ENCODE results near the gene LRRC46. TPM values are rescaled to one million over a fixed set of nuclear protein-coding genes. Genes with fewer than 3 reads are reported as not detected.

LRRC46 gene
- polyA plus RNA-seq, 3 donors, result 0.12 to 0.65 (median 0.22) TPM

GRCh38 chr17:47810200-47810821 is 21.2 kb upstream of the LRRC46 start:
- no peaks in the 10 kb centered on the region for H3K4me1 Mint-ChIP-seq
- DNase-seq, result peak in 1 of 3 donors; percentile 2
- H3K27me3 Mint-ChIP-seq (ENCODE audit: low read depth in 3 of 3), result peaks cover 0 to 2% (median 0%) of the 10 kb centered on the region in 3 donors
- Histone ChIP-seq H3K4me3 (replicated peaks in 1 of 3; ENCODE audit: low read depth in 2 of 3, low read length in 3 of 3) (no peak overlapping the region), H3K9me3 (replicated peaks in 1 of 2; ENCODE audit: control insufficient read depth in 1 of 2, insufficient read depth in 1 of 2, low read length in 2 of 2) (no peaks in the 10 kb centered on the region), H3K36me3 (replicated peaks in 1 of 2; ENCODE audit: control insufficient read depth in 1 of 2, insufficient read depth in 2 of 2, low read length in 2 of 2) (peaks cover 69 to 84% of the 10 kb centered on the region in 2 donors), H3K4me2 (replicated peaks; ENCODE audit: extremely low read depth, low read length, poor library complexity, severe bottlenecking) (no peak overlapping the region), H3K79me2 (ENCODE audit: insufficient read depth, low read length) (no peaks in the 10 kb centered on the region), H3K27me3 (ENCODE audit: control insufficient read depth in 2 of 2, insufficient read depth in 2 of 2, low read length in 2 of 2) (no peaks in the 10 kb centered on the region), H3K9ac (ENCODE audit: insufficient read depth, low read length, poor library complexity, severe bottlenecking) (no peak overlapping the region), H4K20me1 (ENCODE audit: insufficient read depth, low read length) (no peaks in the 10 kb centered on the region), H3K27ac (ENCODE audit: low read depth in 1 of 2, low read length in 2 of 2) (no peak overlapping the region), H3K4me1 (ENCODE audit: control insufficient read depth in 1 of 2, insufficient read depth in 2 of 2, low read length in 2 of 2) (no peaks in the 10 kb centered on the region), H2AFZ (ENCODE audit: insufficient read depth, low read depth, low read length, poor library complexity, severe bottlenecking) (no peak overlapping the region)
- H3K9me3 Mint-ChIP-seq, result no peaks in the 10 kb centered on the region
- peaks cover 73 to 75% of the 10 kb centered on the region in 2 donors for H3K36me3 Mint-ChIP-seq
- H3K4me3 Mint-ChIP-seq, result no peak overlapping the region
- peak overlapping the region in 2 of 7 donors; percentile 15 to 42 for H3K27ac Mint-ChIP-seq
- intact Hi-C loops (cut with micrococcal nuclease), result no loop called here
- 94% methylated on average over 2 of the region's 10 CpGs for WGBS (ENCODE audit: insufficient coverage)
- no peak for TF ChIP-seq CTCF (IDR thresholded peaks at IDR 0.05)

DNA sequence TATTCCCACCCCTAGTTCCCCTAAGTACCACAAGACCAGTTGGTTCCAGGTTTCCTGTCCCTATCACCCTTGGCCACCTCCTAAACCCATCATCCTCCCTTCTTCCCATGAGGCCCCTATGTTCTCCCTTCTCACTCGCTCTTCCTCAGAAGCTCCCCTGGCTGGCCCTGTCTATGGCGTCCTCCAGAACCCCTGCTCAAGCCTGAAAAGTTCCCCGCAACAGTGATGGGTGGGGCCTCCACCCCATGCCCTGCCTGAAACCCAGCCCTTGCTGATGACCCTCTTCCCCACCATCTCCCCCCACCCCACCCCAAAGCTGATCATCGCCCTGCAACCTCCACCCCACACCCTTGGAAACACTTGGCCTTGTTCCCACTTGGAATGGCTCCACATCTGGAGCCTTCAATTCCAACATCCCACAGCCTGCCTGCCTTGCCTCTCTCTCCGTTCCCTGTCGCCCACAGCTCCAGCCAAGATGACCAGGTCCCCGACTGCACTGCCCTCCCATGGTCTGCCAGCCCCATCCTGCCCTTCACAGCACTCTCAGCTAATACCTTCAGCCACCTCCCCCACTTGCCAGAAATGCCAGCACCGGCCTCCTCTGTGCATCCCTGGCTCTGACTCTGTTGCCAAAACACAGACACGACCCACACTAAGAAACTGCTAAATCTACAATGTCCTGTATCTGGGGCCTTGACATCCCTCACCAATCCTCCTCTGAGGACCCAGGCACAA is 20.4 kb upstream of the LRRC46 start:
- Histone ChIP-seq H3K36me3 (replicated peaks in 1 of 2; ENCODE audit: control insufficient read depth in 1 of 2, insufficient read depth in 2 of 2, low read length in 2 of 2) (peaks cover 77 to 91% of the 10 kb centered on the region in 2 donors), H2AFZ (ENCODE audit: insufficient read depth, low read depth, low read length, poor library complexity, severe bottlenecking) (no peak overlapping the region), H3K4me2 (replicated peaks; ENCODE audit: extremely low read depth, low read length, poor library complexity, severe bottlenecking) (no peak overlapping the region), H3K4me1 (ENCODE audit: control insufficient read depth in 1 of 2, insufficient read depth in 2 of 2, low read length in 2 of 2) (no peaks in the 10 kb centered on the region), H3K9me3 (replicated peaks in 1 of 2; ENCODE audit: control insufficient read depth in 1 of 2, insufficient read depth in 1 of 2, low read length in 2 of 2) (no peaks in the 10 kb centered on the region), H3K79me2 (ENCODE audit: insufficient read depth, low read length) (no peaks in the 10 kb centered on the region), H3K27me3 (ENCODE audit: control insufficient read depth in 2 of 2, insufficient read depth in 2 of 2, low read length in 2 of 2) (no peaks in the 10 kb centered on the region), H4K20me1 (ENCODE audit: insufficient read depth, low read length) (no peaks in the 10 kb centered on the region), H3K27ac (ENCODE audit: low read depth in 1 of 2, low read length in 2 of 2) (no peak overlapping the region), H3K9ac (ENCODE audit: insufficient read depth, low read length, poor library complexity, severe bottlenecking) (no peak overlapping the region), H3K4me3 (replicated peaks in 1 of 3; ENCODE audit: low read depth in 2 of 3, low read length in 3 of 3) (no peak overlapping the region)
- Mint-ChIP-seq H3K27me3 (ENCODE audit: low read depth in 3 of 3) (peaks cover 0 to 2% (median 0%) of the 10 kb centered on the region in 3 donors), H3K4me1 (no peaks in the 10 kb centered on the region), H3K36me3 (peaks cover 80 to 83% of the 10 kb centered on the region in 2 donors), H3K27ac (peak overlapping the region in 2 of 7 donors; percentile 36 to 42), H3K4me3 (no peak overlapping the region), H3K9me3 (no peaks in the 10 kb centered on the region)
- peak in 1 of 3 donors; percentile 1 for DNase-seq
- intact Hi-C loops (cut with micrococcal nuclease), result no loop called here
- no peak for TF ChIP-seq CTCF (IDR thresholded peaks at IDR 0.05)
- 81% methylated on average over 8 of the region's 9 CpGs for WGBS (ENCODE audit: insufficient coverage)
